Middle frontal gyrus (tissue), 1 donor: Measurements from ENCODE around the gene HSPG2.
"Not testable (repeated sequence)": the region's sequence is repeated elsewhere in the genome, so short reads cannot be mapped to it uniquely, and the experiment has no call there.

Experiments used
- DNase-seq: peaks from one replicate; pipeline ENCODE4 v3.0.0-alpha.2; 2015; ENCODE audit warnings: low spot score; ENCODE audit errors: extremely low spot score

The HSPG2 gene

GRCh38 chr1:21811875-21812305, 125.2 kb downstream of the HSPG2 start, which contains the start of gene LDLRAD2:
Gene LDLRAD2 (plus strand): TSS chr1:21812265. CDS start chr1:21812452, 187 bp downstream.
- no peak for DNase-seq

DNA sequence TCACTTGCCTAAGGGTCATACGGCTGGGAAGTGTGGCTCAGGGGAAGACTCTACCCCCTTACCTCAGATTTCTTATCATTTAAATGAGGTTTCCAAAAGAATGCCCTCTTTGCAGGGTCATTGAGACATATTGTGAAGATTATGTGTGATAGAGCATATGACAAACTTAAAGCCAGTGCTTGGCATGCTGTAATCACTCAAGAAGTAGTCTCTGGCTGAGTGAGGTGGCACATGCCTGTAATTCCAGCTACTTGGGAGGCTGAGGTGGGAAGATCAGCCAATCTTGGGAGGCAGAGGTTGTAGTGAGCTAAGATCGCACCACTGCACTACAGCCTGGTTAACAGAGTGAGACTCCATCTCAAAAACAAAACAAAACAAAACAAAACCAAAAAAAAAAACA, 132.6 kb downstream of the HSPG2 start:
- no peak for DNase-seq

DNA sequence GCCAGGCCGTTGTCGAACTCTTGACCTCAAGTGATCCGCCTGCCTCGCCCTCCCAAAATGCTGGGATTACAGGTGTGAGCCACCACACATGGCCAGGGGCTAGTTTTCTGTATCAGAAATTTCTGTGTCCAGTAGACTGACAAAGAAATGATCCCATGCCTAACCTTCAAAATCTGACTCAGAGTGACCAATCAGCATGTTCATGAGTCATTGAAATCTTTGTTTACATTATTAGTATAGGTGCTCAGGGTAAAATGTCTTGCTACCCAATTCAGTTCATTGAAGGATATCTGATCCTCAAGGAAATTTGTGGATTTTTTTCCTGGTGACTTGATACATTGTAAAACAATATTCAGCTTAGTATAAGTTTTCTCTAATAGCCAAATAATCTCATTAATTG, 136.0 kb downstream of the HSPG2 start:
- DNase-seq, result no peak

GRCh38 chr1:21799730-21800129, 137.4 kb downstream of the HSPG2 start:
- no peak for DNase-seq

DNA sequence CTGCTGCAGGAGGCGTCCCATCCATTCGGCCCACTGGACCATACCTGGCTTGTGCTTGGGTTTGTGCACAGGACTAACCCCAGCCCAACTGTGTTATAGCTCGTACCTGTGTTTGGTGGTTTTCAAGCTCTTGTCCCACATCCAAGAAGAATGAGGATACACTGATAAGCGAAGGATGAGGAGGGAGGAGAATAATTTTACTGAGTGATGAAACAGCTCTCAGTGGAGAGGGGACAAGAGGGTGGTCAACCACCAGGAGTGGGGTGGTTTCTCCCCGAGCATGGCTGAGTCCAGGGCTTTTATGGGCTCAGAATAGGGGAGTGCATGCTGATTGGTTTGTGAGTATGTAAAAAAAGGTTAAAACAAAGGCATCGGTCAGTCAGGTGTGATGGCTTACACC, 142.0 kb downstream of the HSPG2 start:
- DNase-seq, result no peak

DNA sequence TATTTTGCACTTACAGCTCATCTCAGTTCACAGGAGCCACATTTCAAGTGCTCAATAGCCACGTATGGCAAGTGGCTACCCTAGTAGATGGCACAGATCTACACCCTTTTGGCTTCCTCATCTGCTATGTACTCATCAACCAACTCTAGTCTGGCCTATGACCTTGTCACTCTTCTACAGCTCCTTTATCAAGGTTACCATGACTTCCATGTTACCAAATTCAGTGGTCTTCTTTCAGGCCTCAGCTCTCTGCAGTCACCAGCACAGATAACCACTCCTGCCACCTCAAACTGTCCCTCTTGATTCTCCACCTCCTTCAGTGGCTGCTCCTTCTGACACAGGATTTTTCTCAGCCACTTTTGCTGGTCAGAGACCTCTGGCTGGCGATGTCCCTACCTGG, 142.5 kb downstream of the HSPG2 start:
- no peak for DNase-seq

- no peak for DNase-seq
Measured at GRCh38 chr1:21793104-21793503, 144.0 kb downstream of the HSPG2 start.

DNA sequence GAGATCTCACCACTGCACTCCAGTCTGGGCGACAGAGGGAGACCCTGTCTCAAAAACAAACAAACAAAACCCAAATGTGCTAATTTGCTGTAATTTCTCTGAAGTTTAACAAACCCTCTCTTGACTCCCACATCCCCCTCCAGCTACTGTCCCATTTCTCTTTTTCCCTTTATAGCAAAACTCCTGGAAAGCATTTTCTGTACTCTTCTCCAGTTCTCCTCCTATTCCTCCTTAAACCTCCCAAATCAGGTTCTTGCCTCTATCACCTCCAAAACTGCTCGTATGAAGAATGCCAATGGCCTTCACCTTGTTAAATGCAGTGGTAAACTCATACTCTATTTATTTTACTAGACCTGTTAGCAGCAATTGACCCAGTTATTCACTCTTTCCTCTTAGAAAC, 150.5 kb downstream of the HSPG2 start:
- no peak for DNase-seq

DNA sequence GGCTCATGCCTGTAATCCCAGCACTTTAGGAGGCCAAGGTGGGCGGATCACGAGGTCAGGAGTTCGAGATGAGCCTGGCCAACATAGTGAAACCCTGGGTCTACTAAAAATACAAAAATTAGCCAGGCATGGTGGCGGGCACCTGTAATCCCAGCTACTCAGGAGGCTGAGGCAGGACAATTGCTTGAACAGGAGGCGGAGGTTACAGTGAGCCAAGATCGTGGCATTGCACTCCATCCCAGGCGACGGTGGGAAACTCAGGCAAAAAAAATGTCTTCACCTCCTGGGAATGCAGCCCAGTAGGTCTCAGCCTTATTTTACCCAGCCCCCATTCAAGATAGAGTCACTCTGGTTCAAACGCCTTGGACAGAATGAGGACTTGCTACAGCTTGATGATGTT, 151.3 kb downstream of the HSPG2 start:
- not testable (repeated sequence) for DNase-seq

DNA sequence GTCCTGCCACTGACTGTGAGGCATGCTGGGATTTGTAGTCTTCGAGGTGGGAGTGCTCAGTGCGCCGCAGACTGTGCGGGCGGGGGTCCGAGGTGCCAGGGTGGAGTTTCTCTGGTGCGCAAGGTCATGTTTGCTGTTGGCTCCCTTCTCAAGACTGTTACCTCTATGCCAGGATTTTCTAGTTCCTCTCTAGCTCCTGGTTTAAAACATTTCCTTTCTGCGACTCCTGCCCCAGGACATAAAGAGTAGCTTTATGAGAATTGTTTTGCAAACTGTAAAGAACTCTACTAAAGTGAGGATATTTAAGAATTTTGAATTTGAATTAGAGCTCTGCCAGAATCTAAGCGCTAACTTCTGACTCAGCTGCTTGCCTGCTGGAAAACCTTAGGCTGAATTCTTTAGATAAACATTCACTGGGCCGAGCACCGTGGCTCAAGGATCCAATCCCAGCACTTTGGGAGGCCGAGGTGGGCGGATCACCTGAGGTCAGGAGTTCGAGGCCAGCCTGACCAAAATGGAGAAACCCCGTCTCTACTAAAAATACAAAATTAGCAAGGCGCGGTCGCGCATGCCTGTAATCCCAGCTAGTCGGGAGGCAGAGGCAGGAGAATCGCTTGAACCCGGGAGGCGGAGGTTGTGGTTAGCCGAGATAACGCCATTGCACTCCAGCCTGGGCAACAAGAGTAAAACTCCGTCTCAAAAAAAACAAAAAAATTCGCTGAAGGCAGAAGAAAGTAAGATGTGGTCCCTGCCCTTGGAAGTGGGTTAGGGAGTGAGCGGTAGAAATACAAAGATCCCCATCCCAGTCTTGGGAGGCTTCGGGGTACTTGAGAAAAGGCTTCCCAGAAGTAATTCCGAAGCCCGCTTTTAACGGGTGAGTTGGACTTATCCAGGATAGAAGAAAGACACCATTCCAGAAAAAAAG, 153.2 kb downstream of the HSPG2 start:
- no peak for DNase-seq

- DNase-seq, result peak; percentile 93
Measured at GRCh38 chr1:21782868-21783678, 154.0 kb downstream of the HSPG2 start, which contains the start of gene USP48. Gene USP48 (minus strand): TSS chr1:21783149. CDS start chr1:21782957, 192 bp downstream.

- peak; percentile 8 for DNase-seq
Measured at GRCh38 chr1:21782349-21782867, 154.7 kb downstream of the HSPG2 start.

- DNase-seq, result no peak
Measured at GRCh38 chr1:21781815-21782348, 155.2 kb downstream of the HSPG2 start.

DNA sequence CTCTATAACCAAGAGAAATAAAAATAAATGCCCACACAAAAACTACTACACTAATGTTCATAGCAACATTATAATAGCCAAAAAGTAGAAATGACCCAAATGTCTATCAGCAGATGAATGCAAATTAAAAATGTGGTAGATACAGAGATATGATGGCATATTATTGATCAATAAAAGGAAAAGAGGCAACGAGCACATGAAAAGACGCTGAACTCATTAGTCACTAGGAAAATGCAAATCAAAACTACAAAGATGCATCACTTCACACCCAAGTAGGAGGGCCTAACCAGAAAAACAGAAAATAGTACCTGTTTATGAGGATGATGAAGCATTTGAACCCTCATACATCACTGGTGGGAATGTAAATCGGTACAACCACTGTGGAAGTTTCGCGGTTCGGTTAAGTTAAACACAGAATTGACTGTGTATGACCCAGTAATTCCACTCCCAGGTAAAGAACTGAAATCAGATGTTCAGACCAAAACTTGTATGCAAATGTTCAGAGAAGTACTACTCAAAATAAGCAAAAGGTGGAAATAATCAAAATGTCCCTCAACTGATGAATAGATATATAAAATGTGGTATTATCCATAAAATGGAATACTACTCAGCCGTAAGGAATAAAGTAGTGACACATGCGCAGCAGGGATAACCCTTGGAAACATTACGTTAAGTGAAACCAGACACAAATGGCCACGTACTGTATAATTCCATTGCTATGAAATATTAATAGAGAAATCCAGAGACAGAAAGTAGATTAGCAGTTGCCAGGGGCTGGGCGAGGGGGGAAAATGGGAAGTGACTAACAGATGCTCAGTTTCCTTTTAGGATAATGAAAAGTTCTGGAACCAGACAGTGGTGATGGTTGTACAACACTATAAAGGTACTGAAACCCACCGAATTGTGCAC, 157.2 kb downstream of the HSPG2 start:
- DNase-seq, result no peak

DNA sequence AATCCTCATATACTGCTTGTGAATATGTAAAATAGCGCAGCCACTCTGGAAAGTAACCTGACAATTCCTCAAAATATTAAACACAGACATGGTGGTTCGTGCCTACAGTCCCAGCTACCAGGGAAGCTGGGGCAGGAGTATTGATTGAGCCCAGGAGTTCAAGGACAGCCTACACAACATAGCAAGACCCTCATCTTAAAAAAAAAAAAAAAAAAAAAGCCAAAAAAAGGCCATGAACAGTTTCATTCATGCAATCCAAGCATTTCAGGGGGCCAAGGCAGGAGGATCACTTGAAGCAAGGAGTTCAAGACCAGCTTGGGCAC, 158.7 kb downstream of the HSPG2 start:
- DNase-seq, result no peak

DNA sequence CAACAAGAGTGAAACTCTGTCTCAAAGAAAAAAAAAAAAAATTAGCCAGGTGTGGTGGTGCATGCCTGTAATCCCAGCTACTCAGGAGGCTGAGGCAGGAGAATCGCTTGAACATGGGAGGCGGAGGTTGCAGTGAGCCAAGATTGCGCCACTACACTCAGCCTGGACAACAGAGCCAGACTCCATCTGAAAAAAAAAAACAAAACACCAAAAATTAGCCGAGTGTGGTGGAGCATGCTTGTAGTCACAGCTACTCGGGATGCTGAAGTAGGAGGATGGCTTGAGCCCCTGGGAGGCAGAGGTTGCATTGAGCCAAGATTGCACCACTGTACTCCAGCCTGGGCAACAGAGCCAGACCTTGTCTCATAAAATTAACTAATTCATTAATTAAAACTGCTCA, 160.2 kb downstream of the HSPG2 start:
- DNase-seq, result not testable (repeated sequence)

DNA sequence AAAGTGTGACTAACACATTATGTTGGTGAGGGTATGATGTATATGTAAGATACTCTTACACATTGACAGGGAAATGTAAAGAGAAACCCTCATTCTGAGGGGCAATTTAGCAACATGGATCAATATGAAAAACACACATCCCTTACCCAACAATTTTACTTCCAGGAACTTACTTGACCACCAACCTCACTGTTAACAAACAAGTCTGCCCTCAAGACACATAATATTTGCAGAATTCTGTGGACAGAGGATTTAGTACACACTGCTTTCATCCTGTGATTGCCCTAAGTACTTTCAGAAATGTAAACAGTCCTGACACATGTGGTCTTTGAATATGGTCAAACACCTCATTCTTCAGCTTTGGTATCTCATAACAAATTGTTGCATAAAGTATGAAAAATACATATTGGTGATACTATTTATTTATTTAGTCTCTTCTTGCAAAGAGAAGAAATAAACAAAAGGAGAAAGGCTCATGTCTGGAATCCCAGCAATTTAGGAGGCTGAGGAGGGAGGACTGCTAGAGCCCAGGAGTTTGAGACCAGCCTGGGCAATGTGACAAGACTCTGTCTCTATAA, 161.0 kb downstream of the HSPG2 start:
- DNase-seq, result no peak

GRCh38 chr1:21775550-21775914, 161.6 kb downstream of the HSPG2 start:
- no peak for DNase-seq

- no peak for DNase-seq
Measured at GRCh38 chr1:21774835-21775549, 162.1 kb downstream of the HSPG2 start.

GRCh38 chr1:21773585-21773984, 163.5 kb downstream of the HSPG2 start:
- no peak for DNase-seq
